Loucy (cell line): ENCODE results near the gene PDZD4.

Source experiments
- H2AFZ ChIP-seq: fragments of 200-600 bp; sonication (generic); 2 replicates; pipeline ENCODE4 v1.6.0; 2016; ENCODE audit warnings: antibody characterized with exemption, mild to moderate bottlenecking, low read length, moderate library complexity
- H3F3A ChIP-seq: fragments of 200-600 bp; 2 replicates; pipeline ENCODE4 v1.6.0; 2016; ENCODE audit warnings: antibody characterized with exemption, low read depth, mild to moderate bottlenecking
- H3K27me3 ChIP-seq: fragments of 200-600 bp; sonication (generic); 2 replicates; pipeline ENCODE4 v1.6.1; 2014; ENCODE audit warnings: low read length, mild to moderate bottlenecking; ENCODE audit not compliant: insufficient read depth, poor library complexity, severe bottlenecking
- H3K36me3 ChIP-seq: fragments of 200-600 bp; sonication (generic); 2 replicates; pipeline ENCODE4 v1.6.1; 2016; ENCODE audit warnings: low read length; ENCODE audit not compliant: insufficient read depth
- H3K4me1 ChIP-seq: fragments of 200-600 bp; sonication (generic); 2 replicates; pipeline ENCODE4 v1.5.1; 2014; ENCODE audit warnings: low read length, mild to moderate bottlenecking; ENCODE audit not compliant: insufficient read depth, poor library complexity, severe bottlenecking
- H3K4me2 ChIP-seq: fragments of 200-600 bp; sonication (generic); 2 replicates; pipeline ENCODE4 v1.6.0; 2014; ENCODE audit warnings: antibody characterized with exemption, low read length, low read depth, mild to moderate bottlenecking; ENCODE audit not compliant: poor library complexity, severe bottlenecking
- H3K4me3 ChIP-seq: fragments of 200-600 bp; sonication (generic); 2 replicates; pipeline ENCODE4 v1.5.1; 2014; ENCODE audit warnings: low read length, mild to moderate bottlenecking, mixed read lengths; ENCODE audit not compliant: poor library complexity, severe bottlenecking
- H3K79me2 ChIP-seq: fragments of 200-600 bp; sonication (generic); 2 replicates; pipeline ENCODE4 v1.6.1; 2014; ENCODE audit warnings: low read length; ENCODE audit not compliant: insufficient read depth
- H3K9ac ChIP-seq: fragments of 200-600 bp; sonication (generic); 2 replicates; pipeline ENCODE4 v1.6.0; 2014; ENCODE audit warnings: mild to moderate bottlenecking, low read depth, low read length, moderate library complexity; ENCODE audit not compliant: poor library complexity, severe bottlenecking
- H3K9me2 ChIP-seq: fragments of 200-600 bp; sonication (generic); replicated peaks from 2 replicates; pipeline ENCODE4 v1.6.1; 2016; ENCODE audit warnings: low read depth, low read length, mixed read lengths
- H3K9me3 ChIP-seq: fragments of 200-600 bp; sonication (generic); 2 replicates; pipeline ENCODE4 v1.6.1; 2014; ENCODE audit warnings: mild to moderate bottlenecking, antibody characterized with exemption, low read length, low read depth; ENCODE audit not compliant: insufficient read depth
- H4K20me1 ChIP-seq: fragments of 200-600 bp; sonication (generic); 2 replicates; pipeline ENCODE4 v1.6.0; 2014; ENCODE audit warnings: antibody characterized with exemption, low read length, mild to moderate bottlenecking; ENCODE audit not compliant: insufficient read depth, poor library complexity, severe bottlenecking
- EZH2phosphoT487 ChIP-seq: fragments of 200-600 bp; IDR thresholded peaks from 2 replicates; pipeline ENCODE4 v1.6.1; 2018; ENCODE audit warnings: antibody characterized with exemption, mild to moderate bottlenecking, moderate library complexity, borderline replicate concordance
- TF ChIP-seq, protein P1 (sequence below): fragments of 200-600 bp; sonication (generic); conservative IDR thresholded peaks from 2 replicates; pipeline ENCODE4 v1.5.1; 2014; ENCODE audit warnings: mild to moderate bottlenecking, antibody characterized with exemption, low read length

PDZD4 gene

DNA sequence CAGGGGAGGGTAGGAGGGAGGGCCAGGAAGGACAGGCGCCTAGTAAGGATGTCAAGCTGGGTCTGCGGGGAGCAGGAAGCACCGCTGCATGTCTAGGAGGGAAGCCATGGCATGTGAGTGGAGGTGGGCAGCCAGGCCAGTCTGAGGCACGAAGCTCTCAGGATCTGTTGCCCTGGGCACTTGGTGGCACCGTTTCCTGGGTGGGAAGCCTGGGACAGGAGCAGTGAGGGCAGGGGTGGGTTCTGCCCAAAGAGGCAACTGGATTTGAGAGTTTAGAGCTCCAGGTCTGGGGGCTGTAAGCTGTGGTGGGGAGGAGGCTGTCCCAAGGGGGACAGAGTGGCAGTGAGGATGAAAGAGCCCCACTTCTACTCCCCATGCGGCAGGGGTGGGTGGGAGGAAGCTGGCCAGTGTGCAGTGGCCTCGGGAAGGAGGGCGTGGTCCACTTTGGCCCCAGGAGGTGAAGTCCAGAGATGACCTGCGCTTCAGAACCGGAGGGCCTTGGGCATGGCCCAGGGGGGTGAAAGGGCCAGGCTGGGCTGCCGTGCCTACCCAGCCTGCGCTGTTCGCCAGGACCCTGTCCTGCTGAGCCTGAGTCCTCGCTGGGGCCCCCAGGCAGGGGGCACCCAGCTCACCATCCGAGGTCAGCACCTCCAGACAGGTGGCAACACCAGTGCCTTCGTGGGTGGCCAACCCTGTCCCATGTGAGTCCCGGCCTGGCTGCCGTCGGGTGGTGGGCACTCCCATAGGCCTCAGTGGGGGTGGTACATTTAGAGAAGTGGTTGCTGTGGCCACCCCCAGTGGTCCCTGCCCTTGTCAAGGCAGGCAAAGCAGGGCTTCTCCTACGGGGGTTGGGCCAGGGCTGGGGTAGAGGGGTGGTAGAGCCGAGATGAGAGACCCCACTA lies 57.8 kb downstream of the PDZD4 start:
- Histone ChIP-seq H3K9me3 (no peaks in the 10 kb centered on the region), H3K4me2 (no peak overlapping the region), H2AFZ (no peak overlapping the region)

DNA sequence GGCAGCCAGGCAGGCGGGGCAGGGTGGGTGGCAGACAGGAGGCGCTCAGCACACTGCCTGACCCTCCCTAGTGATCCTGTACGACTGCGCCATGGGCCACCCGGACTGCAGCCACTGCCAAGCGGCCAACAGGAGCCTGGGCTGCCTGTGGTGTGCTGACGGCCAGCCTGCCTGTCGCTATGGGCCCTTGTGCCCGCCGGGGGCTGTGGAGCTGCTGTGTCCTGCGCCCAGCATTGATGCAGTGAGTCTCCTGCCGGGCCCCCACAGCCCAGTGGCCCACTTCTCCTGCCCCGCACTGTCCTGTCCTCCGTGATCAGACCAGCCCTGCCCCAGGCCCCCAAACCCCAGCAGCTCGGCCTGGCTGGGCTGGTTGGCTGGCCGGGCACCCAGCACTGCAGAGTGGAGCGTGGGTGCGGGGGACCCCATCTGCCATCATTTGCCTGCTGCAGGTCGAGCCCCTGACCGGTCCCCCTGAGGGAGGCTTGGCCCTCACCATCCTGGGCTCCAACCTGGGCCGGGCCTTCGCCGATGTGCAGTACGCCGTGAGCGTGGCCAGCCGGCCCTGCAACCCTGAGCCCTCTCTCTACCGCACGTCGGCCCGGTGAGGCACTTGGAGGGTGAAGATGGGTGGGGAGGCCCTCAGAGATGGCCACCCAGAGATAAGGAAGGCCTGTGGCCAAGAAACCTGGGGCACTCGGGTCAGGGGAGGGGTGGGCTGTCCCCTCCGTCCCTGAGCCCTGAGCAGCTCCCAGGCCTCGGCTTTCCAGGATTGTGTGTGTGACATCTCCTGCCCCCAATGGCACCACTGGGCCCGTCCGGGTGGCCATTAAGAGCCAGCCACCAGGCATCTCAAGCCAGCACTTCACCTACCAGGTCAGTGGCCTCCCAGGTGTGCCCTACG lies 58.7 kb downstream of the PDZD4 start:
- Histone ChIP-seq H3K9me3 (no peaks in the 10 kb centered on the region), H3K4me2 (no peak overlapping the region), H3K36me3 (no peaks in the 10 kb centered on the region), H2AFZ (no peak overlapping the region), H3K4me3 (no peak overlapping the region), H3K9me2 (no peaks in the 10 kb centered on the region), H3K9ac (no peak overlapping the region), H3K79me2 (no peaks in the 10 kb centered on the region), H3F3A (no peaks in the 10 kb centered on the region), H3K27me3 (no peaks in the 10 kb centered on the region), H4K20me1 (no peaks in the 10 kb centered on the region), H3K4me1 (peaks cover 2% of the 10 kb centered on the region)
- TF ChIP-seq EZH2phosphoT487, result no peak
- TF ChIP-seq, protein P1, sequence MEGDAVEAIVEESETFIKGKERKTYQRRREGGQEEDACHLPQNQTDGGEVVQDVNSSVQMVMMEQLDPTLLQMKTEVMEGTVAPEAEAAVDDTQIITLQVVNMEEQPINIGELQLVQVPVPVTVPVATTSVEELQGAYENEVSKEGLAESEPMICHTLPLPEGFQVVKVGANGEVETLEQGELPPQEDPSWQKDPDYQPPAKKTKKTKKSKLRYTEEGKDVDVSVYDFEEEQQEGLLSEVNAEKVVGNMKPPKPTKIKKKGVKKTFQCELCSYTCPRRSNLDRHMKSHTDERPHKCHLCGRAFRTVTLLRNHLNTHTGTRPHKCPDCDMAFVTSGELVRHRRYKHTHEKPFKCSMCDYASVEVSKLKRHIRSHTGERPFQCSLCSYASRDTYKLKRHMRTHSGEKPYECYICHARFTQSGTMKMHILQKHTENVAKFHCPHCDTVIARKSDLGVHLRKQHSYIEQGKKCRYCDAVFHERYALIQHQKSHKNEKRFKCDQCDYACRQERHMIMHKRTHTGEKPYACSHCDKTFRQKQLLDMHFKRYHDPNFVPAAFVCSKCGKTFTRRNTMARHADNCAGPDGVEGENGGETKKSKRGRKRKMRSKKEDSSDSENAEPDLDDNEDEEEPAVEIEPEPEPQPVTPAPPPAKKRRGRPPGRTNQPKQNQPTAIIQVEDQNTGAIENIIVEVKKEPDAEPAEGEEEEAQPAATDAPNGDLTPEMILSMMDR, result no peak

More for the DNA sequence above, 57.8 kb downstream of the PDZD4 start:
- Histone ChIP-seq H3K4me1 (no peaks in the 10 kb centered on the region), H3F3A (no peaks in the 10 kb centered on the region), H3K9ac (no peak overlapping the region), H3K9me2 (no peaks in the 10 kb centered on the region), H3K27me3 (no peaks in the 10 kb centered on the region), H4K20me1 (no peaks in the 10 kb centered on the region), H3K36me3 (no peaks in the 10 kb centered on the region), H3K79me2 (no peaks in the 10 kb centered on the region), H3K4me3 (no peak overlapping the region)
- TF ChIP-seq EZH2phosphoT487, result no peak
- TF ChIP-seq, protein P1, result no peak

DNA sequence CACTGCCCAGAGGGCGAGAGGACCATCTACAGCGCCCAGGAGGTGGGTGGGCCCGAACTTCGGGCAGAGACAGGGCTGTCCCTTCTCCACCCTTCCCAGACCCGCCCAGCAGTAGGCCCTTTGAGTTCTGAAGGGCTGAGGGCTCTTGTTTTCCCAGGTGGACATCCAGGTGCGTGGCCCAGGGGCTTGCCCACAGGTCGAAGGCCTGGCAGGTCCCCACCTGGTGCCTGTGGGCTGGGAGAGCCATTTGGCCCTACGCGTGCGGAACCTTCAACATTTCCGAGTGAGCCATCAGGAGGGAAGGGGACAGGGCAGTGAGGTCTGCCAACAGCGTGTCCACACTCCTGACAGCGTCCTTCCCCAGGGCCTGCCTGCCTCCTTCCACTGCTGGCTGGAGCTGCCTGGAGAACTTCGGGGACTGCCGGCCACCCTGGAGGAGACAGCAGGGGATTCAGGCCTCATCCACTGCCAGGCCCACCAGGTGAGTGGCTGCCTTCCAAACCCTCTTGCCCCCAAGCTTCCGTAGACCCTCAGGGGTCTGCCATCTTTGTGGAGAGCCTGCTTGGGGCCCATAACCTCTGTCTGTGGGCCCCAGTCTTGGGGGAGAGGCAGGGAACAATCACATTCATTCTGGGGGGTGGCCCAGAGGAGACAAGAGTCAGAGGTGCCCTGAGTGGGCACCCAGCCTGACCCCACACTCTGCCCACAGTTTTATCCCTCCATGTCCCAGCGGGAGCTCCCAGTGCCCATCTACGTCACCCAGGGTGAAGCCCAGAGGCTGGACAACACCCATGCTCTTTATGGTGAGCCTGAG lies 59.5 kb downstream of the PDZD4 start:
- H3F3A ChIP-seq, result no peaks in the 10 kb centered on the region
- no peak overlapping the region for H2AFZ ChIP-seq
- no peaks in the 10 kb centered on the region for H3K79me2 ChIP-seq
- H3K4me3 ChIP-seq, result no peak overlapping the region
- H3K9me2 ChIP-seq, result no peaks in the 10 kb centered on the region
- TF ChIP-seq, protein P1, result no peak
- TF ChIP-seq EZH2phosphoT487, result no peak
- no peak overlapping the region for H3K9ac ChIP-seq
- no peak overlapping the region for H3K4me2 ChIP-seq
- peaks cover 4% of the 10 kb centered on the region for H3K4me1 ChIP-seq
- H4K20me1 ChIP-seq, result no peaks in the 10 kb centered on the region
- no peaks in the 10 kb centered on the region for H3K9me3 ChIP-seq
- no peaks in the 10 kb centered on the region for H3K36me3 ChIP-seq
- H3K27me3 ChIP-seq, result no peaks in the 10 kb centered on the region
